Measurements from ENCODE around the gene HOXA10. TPM values are rescaled to one million over a fixed set of nuclear protein-coding genes. Genes with fewer than 3 reads are reported as not detected.

The HOXA10 gene
- total RNA-seq, 1 experiment from 2014 or later, result 3.9 TPM

DNA sequence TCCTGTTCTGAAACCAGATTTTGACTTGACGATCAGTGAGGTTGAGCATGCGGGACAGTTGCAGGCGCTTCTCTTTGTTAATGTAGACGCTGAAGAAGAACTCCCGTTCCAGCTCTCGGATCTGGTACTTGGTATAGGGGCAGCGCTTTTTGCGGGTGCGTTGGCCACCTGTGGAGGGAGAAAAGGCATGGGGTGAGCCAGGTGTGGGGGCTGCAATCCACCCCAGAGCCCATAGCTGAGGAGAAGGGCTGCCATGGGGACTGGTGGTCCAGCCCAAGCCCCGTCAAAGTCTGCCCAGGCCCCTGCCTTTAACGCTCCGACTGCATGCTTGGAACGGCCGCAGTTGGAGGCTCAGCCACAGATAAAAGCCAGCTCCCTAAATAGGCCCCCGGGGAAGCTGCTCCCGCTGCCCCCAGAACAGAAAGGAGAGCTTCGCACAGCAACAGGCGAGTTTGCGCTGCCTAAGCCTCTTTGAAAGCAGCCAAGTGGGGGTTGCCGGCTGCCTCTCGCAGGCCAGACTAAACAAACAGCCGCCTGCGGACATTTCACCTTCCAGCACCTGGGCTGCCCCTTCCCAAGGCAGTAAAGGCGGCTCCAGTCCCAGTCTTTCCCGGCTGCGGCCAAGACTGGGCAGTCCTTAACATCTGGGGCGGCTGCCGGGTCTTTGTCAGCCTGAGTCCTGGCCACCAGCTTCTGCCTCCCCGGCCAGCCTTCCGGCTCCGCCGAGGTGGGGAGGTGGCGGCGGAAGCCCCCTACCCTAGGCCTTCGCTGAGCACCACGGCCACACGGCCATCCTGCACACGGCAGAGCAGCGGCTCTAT lies 9.0 kb upstream of the HOXA10 start:
- no peak overlapping the region for H3K27ac Mint-ChIP-seq (ENCODE audit: low read depth, unreplicated experiment)
- no peak overlapping the region for H3K4me3 Mint-ChIP-seq (ENCODE audit: unreplicated experiment)
- no peaks in the 10 kb centered on the region for H3K27me3 Mint-ChIP-seq (ENCODE audit: insufficient read depth, unreplicated experiment)
- BruUV-seq (replicated peaks), result no TSS peak
- intact Hi-C loops (cut with micrococcal nuclease), result no loop called here
- no peaks in the 10 kb centered on the region for H3K9me3 Mint-ChIP-seq (ENCODE audit: unreplicated experiment)
- POLR2A ChIA-PET, result no interaction called here
- CTCF ChIA-PET, result interaction anchor here (2.6 kb wide), 1 partner anchor 13 kb away, joined by 8 read pairs; no protein-coding TSS in a partner anchor
- TF ChIP-seq, protein P1, sequence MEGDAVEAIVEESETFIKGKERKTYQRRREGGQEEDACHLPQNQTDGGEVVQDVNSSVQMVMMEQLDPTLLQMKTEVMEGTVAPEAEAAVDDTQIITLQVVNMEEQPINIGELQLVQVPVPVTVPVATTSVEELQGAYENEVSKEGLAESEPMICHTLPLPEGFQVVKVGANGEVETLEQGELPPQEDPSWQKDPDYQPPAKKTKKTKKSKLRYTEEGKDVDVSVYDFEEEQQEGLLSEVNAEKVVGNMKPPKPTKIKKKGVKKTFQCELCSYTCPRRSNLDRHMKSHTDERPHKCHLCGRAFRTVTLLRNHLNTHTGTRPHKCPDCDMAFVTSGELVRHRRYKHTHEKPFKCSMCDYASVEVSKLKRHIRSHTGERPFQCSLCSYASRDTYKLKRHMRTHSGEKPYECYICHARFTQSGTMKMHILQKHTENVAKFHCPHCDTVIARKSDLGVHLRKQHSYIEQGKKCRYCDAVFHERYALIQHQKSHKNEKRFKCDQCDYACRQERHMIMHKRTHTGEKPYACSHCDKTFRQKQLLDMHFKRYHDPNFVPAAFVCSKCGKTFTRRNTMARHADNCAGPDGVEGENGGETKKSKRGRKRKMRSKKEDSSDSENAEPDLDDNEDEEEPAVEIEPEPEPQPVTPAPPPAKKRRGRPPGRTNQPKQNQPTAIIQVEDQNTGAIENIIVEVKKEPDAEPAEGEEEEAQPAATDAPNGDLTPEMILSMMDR (IDR thresholded peaks at IDR 0.05; ENCODE audit: unreplicated experiment), result no peak
- no peaks in the 10 kb centered on the region for H3K36me3 Mint-ChIP-seq (ENCODE audit: insufficient read depth, unreplicated experiment)
- no peak for DNase-seq (ENCODE audit: unreplicated experiment)
- peaks cover 14% of the 10 kb centered on the region for H3K4me1 Mint-ChIP-seq (ENCODE audit: insufficient read depth, unreplicated experiment)

DNA sequence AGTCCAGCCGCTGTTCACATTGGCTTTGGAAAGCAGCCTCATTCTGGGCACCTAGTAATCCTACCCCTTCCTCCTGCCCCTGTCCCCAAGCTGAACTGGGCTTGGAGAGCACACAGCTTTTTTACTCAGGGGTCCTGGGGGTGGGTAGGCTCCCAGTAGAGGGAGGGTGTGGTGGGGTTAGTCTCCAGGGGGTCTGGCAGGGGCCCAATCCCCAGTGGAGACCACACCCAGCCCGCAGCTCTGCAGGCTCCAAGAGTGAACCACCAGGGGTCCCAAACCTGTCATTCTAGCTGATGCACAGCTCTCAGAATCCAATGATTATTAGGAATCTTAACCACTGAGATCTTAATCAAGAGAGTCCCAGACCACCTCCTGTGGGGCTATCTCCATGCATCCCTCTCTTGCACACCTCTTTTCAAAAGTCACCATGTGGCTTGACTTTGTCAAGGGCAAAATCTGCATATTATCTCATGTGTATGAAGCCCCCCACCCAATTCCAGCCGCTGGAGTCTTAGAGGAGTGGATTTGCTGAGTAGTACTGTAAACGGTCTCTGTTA lies 8.2 kb upstream of the HOXA10 start:
- DNase-seq (ENCODE audit: unreplicated experiment), result no peak
- Mint-ChIP-seq H3K27me3 (ENCODE audit: insufficient read depth, unreplicated experiment) (no peaks in the 10 kb centered on the region), H3K4me1 (ENCODE audit: insufficient read depth, unreplicated experiment) (peaks cover 14% of the 10 kb centered on the region), H3K4me3 (ENCODE audit: unreplicated experiment) (no peak overlapping the region), H3K36me3 (ENCODE audit: insufficient read depth, unreplicated experiment) (no peaks in the 10 kb centered on the region), H3K9me3 (ENCODE audit: unreplicated experiment) (no peaks in the 10 kb centered on the region), H3K27ac (ENCODE audit: low read depth, unreplicated experiment) (no peak overlapping the region)
- TF ChIP-seq, protein P1 (IDR thresholded peaks at IDR 0.05; ENCODE audit: unreplicated experiment), result no peak
- CTCF ChIA-PET, result no interaction called here
- no TSS peak for BruUV-seq (replicated peaks)
- POLR2A ChIA-PET, result no interaction called here
- intact Hi-C loops (cut with micrococcal nuclease), result no loop called here

DNA sequence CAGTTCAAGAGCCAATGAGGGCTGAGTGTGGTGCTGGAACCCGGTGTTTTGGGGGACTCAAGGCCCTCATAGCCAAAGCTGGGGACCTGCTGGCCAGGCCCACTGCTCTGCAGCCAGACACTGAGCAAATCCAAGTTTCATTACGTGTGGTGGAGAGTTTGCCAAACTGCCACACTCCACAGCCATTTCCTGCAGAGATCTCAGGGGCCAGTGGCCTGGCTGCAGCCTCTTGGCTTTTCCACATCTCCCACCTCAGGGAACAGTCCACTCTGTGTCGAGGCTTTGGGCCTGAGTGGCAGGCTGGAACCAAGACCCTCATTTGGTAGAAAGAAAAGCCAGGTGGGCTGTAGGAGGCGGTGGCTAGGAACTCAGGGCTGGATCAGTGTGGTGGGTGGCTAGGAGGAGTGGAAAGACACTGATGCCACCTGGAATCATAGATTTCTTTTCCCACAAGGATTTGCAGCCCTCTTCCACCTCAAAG lies 7.7 kb upstream of the HOXA10 start:
- Mint-ChIP-seq H3K27ac (ENCODE audit: low read depth, unreplicated experiment) (no peak overlapping the region), H3K36me3 (ENCODE audit: insufficient read depth, unreplicated experiment) (no peaks in the 10 kb centered on the region), H3K4me1 (ENCODE audit: insufficient read depth, unreplicated experiment) (peaks cover 14% of the 10 kb centered on the region), H3K4me3 (ENCODE audit: unreplicated experiment) (no peak overlapping the region), H3K9me3 (ENCODE audit: unreplicated experiment) (no peaks in the 10 kb centered on the region), H3K27me3 (ENCODE audit: insufficient read depth, unreplicated experiment) (no peaks in the 10 kb centered on the region)
- TF ChIP-seq, protein P1 (IDR thresholded peaks at IDR 0.05; ENCODE audit: unreplicated experiment), result no peak
- no peak for DNase-seq (ENCODE audit: unreplicated experiment)
- ChIA-PET CTCF (no interaction called here), POLR2A (no interaction called here)
- intact Hi-C loops (cut with micrococcal nuclease), result no loop called here
- no TSS peak for BruUV-seq (replicated peaks)
